NCI-H526 (cell line): ENCODE measurements around the gene FGL2.
"Not testable (repeated sequence)": the region's sequence is repeated elsewhere in the genome, so short reads cannot be mapped to it uniquely, and the experiment has no call there.

Source experiments
- DNase-seq, 2 experiments: peaks; one replicate each; lab custom pipeline; 2025; lab: John Stamatoyannopoulos, UW

FGL2 gene

DNA sequence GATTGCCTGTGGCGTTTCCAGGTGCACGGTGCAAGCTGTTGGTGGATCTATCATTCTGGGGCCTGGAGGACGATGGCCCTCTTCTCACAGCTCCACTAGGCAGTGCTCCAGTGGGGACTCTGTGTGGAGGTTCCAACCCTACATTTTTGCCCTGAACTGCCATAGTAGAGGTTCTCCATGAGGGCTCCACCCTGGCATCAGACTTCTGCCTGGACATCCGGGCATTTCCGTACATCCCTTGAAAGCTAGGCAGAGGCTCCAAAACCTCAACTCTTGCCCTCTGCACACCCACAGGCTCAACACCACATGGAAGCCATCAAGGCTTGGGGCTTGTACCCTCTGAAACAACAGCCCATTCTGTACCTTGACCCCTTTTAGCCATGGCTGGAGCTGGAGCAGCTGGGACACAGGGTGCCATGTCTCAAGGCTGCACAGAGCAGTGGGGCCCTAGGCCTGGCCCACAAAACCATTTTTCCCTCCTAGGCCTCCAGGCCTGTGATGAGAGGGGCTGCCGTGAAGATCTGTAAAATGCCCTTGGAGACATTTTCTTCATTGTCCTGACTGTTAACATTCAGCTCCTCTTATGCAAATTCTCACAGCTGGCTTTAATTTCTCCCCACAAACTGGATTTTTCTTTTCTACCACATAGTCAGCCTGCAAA lies 10.0 kb upstream of the FGL2 start:
- no peak for DNase-seq

DNA sequence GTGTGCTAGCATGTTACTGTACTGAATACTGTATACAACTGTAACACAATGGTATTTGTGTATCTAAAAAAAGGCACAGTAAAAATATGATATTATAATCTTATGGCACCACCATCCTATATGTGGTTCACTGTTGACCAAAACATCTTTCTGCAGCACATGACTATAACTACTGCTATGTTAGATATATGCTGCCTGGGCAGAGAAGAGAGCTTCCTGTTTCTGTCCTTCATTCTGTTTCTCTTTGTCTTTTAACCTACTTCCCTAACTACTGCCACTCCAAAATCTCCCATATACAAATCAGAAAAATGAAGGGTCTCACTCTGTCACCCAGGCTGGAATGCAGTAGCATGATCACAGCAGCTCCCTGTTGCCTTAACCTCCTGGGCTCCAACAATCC lies 8.8 kb upstream of the FGL2 start:
- no peak for DNase-seq

DNA sequence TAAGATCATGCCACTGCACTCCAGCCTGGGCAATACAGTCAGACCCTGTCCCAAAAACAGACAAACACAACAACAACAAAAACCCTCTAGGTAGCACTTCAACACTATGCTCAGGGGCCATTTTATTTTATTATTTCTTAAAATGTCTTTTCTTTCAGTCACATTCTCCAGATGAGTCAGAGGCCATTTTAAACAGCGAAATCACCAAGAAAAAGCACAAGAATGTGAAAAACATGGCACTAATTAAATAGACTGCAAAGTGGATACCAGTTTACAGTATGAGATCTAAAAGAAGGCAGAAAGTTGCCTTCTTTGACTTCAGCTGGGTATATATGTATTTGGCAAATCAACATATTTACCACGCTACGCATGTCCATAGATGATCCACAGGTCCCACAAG lies 6.1 kb upstream of the FGL2 start:
- no peak for DNase-seq

DNA sequence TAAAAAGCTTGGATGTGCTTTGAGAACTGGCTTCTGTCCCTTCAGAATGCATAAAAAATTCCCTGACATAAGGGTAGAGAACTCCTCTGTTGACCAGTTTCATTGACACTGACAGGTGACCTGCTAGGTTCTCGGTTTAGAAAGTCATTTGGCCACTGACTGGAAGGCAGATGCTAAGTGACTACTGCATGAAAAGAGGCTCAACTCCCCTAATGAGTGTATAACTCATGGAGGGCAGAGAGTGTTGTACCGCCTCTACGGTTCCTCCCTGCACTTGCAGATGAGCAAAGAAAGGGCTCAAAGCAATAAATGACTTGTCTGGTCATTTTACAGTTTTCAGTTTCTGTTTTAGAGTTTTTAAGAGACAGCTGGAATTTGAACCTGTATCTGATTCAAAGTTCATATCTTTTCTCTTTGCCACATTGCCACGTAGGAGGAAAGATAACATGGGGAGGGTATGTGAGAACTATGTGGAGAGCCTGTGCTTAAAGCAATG lies 2.9 kb upstream of the FGL2 start:
- no peak for DNase-seq

DNA sequence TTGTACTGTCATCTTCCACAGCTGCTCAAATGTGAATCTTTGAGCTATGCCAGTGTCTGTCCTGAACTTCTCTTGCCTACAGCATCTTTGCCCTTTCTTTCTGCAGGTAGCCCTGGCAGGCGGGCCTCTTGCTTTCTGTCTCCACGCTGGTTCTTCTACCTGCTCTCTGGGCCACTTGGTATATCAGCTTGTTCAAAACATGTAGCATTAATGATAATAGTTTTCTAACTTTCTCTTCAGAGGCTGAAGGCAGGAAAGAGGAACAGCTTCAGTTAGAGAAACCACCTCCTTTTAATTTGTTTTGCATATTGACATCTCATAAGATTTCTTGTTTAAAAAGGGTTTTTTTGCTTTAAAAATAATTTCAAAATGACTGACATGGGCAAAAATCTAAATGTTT lies 923 bp upstream of the FGL2 start:
- DNase-seq: no peak

DNA sequence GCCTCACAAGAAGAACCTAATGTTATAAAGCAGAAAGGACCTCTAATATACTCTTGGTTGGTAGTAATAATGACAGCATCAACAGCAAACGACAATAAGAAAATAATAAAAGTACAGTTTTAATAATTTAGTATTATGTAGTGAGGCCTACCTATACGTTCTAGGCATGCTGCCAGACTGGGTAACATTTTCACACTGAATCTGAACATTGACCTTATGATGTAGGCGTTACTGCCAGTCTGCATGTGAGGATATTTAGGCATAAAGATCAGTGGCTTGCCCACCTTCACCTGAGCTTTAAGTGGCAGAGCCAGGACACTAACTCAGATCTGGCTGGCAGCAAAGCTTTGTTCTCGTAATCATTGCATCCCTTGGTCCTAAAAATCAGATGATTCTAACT lies 2.5 kb downstream of the FGL2 start:
- no peak for DNase-seq

DNA sequence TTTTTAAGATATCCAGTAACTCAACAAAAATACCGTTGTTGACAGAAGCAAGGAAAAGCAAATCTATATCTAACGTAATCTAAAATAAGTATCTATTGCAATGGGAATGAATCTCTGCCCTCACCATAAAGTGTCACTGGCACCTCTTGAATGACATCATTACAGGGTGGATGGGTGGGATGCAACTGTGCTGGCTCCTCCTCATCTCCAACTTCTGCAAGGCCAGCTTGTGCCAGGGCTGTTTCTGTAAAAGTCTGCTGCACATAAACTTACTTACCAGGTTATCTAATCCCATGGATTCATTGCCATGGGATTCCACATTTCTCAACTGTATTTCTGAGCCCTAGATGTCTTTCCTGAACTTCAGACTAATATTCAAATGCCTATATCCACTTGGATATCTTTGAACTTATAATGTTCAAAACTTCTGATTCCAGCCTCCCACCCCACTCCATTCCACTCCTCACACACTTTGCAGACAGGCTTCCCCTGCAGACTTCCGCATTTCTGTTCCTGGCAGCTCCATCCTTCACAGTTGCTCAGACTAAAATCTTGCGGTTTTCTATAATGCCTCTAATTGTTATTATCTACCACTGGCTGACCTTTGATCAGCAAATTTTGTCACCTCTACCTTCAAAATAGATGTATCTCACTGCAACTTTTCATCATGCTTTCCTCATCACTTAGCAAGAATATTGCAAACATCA lies 10.7 kb downstream of the FGL2 start:
- no peak for DNase-seq

DNA sequence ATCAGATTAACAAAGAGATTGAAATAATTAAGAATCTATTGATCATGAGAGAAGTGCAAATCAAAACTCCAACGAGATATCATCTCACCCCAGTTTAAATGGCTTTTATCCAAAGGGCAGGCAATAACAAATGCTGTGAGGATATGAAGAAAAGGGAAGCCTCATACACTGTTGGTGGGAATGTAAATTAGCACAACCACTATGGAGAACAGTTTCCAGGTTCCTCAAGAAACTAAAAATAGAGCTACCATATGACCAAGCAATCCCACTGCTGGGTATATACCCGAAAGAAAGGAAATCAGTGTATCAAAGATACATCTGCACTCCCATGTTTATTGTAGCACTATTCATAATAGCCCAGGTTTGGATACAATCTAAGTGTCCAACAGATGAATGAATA lies 13.8 kb downstream of the FGL2 start:
- DNase-seq: no peak

DNA sequence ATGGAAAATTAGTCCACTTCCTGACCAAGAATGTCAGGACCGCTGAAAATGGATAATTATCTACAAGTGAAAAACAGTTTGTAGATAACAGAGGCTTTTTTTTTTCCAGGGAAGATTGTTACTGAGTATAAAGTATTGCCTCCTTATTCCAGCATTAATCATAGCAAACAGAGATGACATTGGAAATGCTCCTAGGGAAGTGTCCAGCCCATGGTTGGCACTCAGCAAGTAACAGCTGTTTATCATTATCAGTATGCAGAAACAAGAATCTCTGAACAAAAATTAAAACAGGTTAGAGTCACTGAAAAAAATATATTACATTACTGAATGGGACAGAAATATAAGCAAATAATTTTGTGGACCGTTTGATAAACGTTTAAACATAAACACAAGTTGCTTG lies 14.6 kb downstream of the FGL2 start:
- DNase-seq: no peak

DNA sequence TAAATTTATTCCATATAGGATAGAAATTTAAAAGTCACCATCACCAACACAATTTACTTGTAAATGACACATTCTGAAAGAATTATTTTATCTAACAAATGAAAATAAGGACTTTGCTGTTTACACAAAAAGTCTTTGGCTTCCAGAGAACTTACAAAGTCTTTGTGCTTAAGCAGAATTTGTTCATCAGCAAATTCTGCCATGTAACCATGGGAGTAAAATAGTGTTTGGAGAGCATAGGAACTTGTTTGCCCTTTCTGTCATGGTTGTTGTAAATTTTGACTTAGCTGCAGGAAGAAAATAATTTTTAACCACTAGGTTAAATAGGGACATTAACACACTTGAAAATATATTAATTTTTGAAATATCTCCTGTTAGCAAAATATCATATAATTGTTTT lies 15.2 kb downstream of the FGL2 start:
- DNase-seq: no peak

DNA sequence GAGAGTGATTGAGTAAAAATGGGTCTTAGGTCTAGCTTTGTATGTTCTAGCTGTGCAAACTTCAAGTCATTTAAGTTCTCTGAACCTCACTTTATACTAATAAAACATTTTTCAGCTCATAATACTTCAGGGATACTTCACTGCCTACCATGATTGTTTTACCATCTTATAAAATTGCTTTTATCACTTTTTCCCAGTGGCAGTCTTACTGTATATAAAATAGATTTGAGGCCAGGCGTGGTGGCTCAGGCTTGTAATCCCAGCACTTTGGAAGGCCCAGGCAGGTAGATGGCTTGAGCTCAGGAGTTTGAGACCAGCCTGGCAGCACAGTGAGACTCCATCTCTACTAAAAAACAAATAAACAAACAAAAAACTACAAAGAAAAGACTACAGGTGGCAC lies 17.4 kb downstream of the FGL2 start:
- DNase-seq: no peak

DNA sequence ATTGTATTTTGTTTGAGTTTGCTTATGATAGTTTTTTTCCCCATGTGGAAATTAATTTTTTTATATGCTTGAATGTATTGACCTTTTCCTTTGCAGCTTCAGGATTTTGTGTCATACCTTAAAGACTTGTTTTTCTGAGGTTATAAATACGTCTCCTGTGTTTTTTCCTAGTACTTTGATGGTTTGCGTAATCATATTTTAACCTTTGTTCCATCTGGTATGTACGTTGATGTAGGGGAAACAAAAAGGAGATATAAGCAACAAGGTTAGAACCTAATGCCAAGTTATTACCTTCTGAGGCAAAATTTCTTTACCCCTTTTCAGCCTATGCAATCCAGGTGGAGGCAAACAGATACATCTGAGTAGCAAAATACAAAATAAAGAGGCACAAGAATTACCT lies 17.9 kb downstream of the FGL2 start:
- DNase-seq: no peak

DNA sequence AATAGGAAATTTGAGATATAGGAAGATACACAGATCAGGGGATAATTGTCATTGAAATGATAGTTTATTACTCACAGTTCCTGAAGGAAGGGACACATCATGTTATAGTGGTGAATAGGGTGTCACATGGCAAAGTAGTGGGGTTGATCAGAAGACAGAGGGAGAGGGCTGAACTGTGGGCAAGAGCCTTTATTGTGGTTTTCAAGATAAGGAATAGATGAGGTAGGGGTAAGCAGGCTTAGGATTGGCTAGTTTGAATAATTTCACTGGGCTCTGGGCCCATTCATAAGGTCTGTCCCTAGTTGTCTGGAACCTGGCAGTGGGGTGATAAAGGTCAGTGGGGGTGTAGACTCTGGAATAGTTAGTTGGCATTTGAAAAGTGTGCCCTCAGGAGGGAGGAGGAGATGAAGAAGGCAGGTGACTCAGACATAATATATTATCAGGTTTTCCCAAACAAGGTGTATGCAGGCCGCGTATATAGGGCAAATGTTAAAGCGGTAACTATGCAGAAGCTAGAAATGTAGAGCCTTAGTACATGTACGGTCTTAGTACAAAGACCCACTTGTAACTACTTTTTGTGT lies 18.5 kb downstream of the FGL2 start:
- DNase-seq: no peak

DNA sequence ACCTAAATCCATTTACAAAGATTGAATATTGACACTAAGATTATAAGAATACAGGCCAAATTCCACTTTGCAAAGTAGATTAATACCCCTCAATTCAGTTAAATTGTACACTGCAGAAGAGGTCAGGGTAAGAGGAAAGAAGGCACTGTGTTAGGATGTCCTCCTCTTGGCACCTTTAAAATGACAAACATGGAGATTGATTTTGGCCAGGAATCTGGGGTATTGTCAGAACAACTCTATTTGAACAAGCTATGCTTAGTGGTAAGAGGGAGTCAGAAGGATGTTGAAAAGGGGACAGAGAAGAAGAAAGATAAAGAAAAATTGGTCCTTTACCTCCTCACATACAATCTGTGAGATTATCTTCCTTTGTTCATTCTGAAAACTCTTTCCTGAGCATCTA lies 21.6 kb downstream of the FGL2 start:
- DNase-seq: not testable (repeated sequence)

DNA sequence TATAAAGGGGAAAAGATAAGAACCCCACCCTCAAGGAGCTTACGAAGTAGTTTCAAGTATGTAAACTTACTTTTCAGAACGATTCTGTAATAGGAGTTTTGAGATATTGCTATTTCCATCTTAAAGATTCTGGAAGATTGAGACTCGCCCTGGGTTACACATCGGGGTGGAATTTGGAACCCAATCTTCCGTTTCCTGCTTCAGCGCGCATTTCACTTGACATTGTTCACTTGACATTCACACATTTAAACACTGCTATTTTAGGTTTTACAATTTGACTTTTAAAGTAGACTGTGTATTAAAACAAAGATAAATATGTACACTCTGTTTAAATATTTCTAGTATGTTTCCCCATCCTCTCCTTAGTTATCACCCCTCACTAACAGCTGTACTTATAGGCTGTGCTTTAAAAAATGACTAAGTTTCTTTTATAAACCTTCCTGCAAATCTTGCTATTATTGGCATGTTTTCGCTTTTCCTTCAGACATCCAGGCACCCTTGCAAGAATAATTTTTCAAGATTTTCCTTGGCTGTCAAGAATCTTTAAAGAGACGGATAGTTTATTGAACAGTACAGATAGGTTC lies 22.2 kb downstream of the FGL2 start:
- not testable (repeated sequence) for DNase-seq

DNA sequence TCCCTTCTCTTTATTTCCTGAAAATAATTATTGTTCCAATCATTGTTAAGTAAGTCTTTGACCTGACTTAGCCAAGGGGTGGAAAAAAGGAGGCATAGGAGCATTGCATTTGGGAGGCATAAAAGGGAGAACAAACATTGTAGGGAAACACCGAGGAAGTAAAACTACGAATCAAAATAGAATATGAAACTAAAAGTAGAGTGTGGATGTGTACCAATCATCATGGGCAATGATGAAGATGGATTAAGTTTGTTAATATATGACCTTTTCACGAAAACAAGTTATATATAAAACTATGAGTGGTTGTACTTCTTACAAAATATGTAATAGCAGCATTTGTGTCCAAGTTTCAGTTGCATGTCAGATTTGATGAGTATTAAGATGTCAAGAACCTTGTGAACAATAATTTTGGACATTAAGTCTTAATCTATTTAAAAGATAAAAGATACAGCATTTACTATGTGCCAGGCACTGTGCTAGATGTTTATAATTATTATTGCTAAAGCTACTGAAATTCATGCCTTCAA lies 24.3 kb downstream of the FGL2 start:
- not testable (repeated sequence) for DNase-seq

DNA sequence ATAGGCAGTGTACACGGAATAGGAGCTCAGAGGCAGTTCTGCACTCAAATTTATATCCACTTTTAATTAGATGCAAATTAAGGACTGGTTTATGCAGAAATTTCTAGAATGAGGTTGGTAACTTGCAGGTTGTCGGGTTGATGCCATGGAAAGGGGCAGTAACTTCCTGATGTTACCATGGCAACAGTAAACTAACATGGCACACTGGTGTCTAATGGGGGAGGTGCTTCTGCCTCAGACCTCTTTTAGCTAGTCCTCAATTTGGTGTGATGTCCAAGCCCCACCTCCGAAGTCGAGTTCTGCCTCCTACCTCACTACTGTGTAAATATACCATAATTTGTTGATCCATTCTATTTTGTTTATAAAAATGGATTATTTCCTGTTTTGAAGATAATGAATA lies 25.2 kb downstream of the FGL2 start:
- DNase-seq: not testable (repeated sequence)

DNA sequence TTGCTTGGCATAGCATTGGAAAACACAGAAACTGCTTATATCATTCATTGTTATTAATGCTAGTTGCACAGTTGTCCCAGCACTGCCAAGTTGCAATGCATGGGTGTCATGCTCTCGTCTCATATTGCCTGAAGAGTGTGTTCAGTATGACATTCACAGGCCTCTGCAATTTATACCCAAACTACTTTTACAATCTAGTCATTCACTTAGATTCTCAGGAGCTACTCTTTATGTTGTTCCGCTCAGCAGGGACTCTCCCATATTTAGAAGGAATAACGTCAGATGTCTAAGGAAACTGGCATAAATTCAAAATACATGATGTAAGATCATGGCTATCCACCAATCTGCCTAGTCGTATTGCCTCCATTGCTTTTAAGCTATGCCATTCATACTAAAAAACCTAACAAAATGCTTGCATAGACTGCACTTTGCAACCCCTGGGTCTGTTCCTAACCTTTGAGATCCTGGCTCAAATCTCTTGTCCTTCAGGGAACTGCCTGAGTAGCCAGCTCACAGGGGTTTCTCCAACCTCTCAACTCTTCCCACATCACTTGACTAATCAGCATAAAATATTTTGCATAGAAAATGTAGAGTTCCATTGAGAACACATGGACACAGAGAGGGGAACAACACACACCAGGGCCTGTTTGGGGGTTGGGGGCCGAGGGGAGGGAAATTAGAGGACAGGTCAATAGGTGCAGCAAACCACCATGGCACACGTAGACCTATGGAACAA lies 27.0 kb downstream of the FGL2 start:
- DNase-seq: not testable (repeated sequence)

DNA sequence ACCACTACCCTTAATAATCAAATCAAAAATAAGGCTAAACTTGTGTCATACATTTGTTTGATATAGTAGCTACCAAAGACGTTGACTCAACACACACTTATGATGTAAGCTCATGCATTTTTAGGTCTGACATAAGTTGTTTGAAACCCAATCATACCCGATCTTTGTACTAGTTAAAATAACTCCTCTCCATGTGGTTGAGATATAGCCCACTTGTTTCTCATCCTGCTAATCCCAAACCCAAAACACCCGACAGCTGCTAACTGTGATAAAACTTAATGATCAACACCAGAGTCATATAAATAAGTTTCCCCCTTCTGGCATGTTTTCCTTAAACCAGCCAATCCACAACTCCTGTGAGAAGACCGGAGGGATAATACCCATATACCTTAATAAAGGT lies 28.5 kb downstream of the FGL2 start:
- DNase-seq: not testable (repeated sequence)

DNA sequence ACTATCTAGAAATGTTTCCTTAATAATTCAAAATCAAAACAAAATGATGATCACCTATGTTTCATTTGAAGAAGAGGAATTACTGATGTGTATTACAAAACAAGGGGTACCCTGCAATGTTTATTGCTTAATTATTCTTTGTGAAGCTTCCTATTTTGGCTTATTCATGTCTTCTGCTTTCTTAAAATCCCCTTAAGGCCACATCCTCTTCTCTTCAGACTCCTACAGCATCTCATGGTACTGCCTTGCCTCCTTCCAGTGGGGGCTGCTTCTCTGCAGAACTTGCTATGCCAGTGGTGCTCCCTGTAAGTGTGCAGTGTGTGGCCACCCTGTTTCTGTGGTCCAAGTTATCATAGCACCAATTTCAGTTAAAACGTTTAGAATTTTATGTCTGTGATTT lies 42.2 kb downstream of the FGL2 start:
- no peak for DNase-seq

DNA sequence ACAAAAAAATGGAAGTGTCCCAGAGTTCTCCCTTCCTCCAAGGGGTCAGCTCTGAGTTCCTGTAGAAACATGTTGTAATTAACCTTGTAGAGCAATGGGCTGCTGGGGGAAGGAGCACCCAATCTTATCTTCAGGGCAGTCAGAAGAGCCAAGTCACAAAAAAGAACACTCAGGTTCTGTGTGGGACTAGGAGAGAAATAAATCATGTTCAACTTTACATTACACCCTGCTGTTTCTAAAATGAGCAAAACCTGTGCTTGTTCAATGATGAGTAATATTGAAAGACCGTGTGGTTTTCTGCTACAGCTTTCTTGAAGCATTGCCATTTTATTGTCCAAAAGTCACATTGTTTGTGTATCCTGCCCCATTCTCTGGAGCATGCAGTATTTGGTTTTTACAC lies 42.6 kb downstream of the FGL2 start:
- DNase-seq: not testable (repeated sequence)
